GM19463 (cell line): ENCODE results near the gene C6orf132.
"Not testable (repeated sequence)": the region's sequence is repeated elsewhere in the genome, so short reads cannot be mapped to it uniquely, and the experiment has no call there.

Experiments
- ATAC-seq: cut with Tn5 transposase; IDR thresholded peaks from one replicate; pipeline ENCODE4 v1.9.1; 2021; ENCODE audit warnings: mild to moderate bottlenecking, moderate library complexity; ENCODE audit not compliant: unreplicated experiment

C6orf132 gene

DNA sequence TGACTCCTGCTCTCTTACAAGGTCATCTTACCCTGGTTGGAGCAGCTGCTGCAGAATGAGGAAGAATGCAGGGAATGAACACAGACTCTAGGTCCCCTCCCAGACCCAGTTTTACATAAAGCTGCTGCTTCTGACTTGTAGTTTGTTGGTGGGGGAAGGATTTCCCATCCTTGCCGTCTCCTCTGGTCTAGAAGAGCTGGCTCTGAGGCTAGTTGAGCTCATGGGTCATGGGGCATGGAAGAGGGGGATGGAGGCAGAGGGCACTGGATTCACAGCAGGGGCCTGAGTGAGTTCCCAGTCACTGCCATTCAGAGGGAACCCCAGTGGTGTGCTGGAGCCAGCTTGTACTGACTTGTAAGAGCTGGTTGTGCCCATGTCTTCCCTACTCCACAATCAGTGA is 21.6 kb upstream of the C6orf132 start:
- no peak for ATAC-seq

DNA sequence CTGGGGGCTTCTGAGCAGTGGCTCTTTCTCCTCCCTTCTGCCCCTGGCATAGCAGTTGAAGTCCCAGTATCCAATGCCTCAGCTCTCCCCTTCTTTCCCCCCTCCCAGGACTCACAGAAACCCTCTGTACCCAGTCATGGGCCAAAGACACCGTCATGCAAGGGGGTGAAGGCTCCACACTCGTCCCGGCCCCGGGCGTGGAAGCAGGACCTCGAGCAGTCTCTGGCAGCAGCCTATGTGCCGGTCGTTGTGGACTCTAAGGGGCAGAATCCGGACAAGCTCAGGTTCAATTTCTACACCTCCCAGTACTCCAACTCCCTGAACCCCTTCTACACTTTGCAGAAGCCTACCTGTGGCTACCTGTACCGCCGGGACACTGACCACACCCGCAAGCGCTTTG is 20.4 kb upstream of the C6orf132 start:
- ATAC-seq, result no peak

DNA sequence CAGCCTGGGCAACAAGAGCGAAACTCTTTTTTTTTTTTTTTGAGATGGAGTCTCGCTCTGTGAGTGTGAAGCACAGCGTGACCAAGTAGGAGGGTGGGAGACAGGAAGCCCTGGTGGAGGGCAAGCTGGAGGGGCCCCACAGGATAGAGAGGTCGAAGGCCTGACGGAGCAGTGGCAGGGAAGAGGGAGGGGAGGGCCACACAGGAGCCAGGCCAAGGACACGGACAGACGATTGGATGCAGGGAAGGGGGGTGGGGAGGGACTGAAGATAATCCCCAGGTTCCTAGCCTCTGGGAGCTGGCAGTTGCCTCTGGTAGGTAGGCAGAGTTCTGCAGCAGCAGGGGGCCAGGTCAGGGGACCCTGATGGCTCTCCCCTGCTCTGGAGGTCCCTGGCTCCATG is 20.0 kb upstream of the C6orf132 start:
- no peak for ATAC-seq

DNA sequence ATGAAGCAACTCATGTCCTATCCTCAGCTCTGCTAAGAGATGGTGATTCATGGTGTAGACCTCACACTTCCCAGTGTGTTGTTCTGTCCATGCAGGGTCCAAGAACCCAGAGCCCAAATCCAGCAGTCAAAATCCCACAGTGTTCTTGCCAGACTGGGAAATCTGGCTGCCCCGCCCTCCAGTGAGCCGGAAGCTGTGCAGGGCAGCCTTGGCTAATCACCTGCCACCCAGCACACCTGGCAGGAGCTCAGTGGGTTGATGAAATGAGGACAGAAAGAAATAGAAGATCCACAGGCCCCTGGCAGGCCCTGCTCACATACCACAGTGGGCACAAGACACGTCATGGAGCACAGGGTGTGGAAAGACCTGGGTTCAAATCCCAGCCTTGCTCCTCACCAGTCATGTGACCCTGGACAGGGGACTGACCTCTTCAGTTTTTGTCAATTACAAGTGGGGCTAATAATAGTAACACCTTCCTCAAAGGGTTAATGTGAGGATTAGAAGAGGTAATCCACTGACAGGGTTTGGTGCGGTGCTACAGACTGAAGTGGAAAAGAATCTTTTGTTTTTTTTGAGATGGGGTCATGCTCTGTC is 17.1 kb upstream of the C6orf132 start:
- no peak for ATAC-seq

DNA sequence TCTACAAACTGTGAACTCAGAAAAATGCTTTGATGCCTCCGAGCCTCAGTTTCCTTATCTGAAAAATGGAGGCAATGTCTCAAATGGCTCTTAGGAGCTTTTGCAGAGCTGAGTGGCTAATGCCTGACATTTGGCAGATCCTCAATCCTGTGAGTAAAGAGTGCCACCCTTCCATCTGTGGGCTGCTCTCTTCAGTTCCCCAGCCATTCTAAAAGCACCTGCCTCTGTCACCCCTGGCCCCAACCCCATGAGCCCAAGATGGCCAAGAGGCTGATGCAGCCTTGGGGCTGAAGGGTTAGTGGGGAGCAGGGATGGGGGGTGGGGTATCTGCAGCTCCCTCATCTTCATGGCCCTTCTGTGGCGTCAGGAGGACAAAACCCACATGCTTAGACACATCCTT is 16.2 kb upstream of the C6orf132 start:
- ATAC-seq, result no peak

DNA sequence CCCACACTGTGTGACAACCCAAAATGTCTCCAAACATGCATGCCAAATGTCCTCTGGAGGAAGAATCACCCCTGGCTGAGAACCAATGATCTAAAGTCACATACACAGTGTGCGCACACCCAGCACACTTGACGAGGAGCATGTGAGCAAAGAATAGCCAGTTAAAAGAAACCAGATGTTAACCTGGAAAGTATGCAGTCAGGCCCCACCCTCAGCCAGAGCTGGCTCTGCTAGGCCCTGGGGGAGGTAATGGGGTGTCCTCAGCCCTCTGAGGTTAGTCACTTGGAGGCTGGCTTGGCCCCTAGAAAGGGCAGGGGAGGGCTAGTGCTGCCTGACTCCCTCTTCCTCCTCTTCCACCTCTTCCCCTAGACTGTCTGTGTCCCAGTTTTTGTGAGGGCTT is 15.6 kb upstream of the C6orf132 start:
- ATAC-seq, result no peak

DNA sequence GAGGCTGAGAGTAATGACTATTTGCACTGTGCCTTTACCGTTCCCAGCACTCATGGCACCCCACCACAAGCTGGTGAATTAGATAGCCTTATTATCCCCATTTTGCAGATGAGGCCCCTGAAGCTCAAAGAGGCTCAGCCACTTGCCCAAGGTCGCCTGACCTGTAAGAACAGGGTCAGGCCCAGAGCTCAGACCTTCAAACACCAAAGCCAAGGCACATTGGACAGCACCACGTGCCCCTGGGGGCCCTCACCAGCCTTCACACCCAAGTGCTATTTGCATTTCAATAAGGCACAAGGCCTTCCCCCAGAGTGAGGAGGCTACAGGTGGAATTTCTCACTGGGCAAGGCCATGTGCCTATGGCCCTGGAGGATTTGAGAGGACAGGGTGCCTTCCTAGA is 14.2 kb upstream of the C6orf132 start:
- ATAC-seq, result no peak

DNA sequence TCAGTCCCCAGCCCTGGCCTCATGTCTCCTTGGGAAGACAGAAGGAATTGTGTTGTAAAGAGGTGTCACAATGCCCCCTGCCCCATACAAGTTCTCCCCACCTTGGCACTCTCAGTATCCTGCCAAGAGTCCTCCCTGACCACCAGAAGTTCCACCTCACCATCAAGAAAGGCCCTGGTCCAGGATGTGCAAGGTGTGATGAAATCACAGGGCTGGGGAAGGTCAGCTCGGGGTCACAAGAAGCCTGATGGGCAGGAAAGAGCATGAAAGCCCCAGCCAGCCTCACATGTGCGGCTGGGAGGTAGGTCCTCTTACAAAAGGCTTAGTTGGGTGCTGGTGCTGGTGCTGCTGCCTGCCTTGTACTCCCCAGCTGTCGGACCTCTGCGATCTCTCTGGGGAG is 12.9 kb upstream of the C6orf132 start:
- ATAC-seq, result no peak

DNA sequence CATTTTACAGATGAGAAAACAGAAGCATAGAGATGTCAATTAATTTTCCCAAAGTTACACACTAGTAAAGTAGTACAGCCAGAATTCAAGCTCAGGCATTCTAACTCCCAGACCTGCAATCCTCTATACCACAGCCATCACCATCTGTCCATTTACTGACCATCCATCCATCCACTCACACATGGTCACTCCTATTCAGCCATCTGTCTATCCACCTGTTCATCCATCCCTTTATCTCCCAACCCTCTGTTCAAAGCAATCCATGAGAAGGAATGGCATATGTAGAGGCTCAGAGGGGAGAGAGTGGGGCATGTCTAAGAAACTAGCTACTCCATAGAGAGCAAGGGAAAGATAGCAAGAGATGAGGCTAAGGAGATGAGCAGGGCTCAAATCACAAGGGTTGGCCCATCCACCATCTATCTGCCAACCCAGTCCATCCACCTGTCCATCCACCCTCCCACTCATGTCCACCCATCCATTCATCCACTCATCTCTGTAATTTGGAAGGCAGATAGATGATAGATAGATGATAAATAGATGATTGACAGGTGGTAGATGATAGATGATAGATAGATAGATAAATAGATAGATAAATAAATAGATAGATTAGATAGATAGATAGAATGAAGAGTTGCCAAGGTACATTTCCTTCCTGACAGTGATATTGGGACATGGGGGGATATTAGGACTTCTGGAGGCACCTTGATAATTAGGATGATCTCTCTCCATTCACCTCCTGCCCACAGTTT is 12.2 kb upstream of the C6orf132 start:
- no peak for ATAC-seq

DNA sequence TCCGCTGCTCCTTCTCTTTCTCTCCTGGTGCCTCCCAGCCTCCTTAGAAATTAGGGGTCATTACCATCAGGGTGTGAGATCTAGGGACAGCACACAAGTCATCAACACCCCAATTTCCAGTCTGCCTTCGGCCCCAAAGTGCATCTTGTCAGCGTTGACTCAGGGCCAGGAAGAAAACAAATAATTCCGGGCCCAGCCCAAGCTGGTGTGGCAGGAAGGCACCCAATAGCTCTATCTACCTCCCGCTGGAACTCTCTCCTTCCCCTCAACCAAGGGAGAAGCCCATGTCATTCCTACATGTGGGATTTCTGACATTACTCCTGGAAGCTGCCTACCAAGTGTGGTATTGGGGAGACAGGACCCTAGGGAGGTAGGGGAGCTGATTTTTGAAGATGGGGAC is 11.5 kb upstream of the C6orf132 start:
- no peak for ATAC-seq

DNA sequence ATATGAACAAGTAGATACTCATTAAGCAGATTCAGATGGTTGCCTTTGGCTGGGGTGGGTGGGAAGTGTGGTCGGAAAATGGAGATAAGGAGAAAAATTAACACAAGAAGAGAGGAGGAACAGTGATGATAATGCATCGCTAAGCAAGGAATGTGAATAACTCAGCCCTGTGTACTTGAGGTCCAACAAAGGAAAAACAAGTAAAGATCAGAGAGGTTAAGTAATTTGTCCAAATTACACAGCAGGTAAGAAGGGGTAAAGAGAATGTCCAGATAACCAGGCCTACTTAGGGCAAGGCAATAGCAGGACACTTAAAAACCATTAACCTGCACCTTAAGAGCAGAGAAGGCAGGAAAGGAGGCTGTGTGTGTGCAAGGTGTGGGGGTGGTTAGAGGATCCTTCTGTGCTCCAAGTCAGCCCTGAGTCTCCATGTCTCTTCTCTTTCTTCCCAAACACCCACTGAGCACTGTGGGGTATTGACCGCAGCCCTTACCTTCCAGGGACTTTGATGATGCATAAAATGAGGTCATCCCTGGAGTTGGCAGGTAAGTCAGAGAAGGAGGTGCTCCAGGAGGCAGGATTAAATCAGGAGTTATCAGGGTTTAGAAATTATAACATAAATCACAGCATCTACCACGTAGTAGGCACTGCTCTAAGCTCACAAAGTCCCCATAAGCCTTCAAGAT is 10.3 kb upstream of the C6orf132 start:
- ATAC-seq, result not testable (repeated sequence)

DNA sequence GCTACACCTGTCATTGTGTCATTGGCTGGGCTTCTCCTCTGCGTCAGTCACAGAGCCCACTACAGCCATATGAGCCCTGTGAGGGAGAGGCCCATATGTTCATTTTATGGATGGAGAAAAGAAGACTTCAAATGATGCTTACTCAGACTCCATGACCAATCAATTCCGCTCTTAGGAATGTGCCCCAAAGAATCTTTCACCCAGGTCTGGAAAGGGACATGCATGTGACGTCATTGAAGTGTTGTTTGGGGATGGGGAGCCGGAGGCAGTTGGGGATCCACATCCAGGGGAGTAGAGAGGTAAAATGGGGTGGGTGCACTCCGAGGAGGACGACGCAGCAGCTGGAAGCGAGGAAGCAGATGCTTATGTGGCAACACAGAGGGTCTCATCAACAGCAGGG is 9.6 kb upstream of the C6orf132 start:
- no peak for ATAC-seq

DNA sequence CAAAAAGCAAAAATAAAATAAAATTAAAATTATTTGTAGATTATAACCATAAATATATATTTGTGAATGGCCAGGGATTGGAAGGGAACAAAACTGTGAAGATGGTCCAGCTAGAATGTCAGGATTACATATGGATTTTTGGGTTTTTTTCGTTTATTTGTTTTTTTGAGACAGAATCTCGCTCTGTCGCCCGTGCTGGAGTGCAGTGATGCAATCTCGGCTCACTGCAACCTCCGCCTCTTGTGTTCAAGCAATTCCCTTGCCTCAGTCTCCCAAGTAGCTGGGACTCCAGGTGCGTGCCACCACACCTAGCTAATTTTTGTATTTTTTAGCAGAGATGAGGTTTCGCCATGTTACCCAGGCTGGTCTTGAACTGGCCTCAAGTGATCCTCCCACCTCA is 7.8 kb upstream of the C6orf132 start:
- ATAC-seq, result no peak

DNA sequence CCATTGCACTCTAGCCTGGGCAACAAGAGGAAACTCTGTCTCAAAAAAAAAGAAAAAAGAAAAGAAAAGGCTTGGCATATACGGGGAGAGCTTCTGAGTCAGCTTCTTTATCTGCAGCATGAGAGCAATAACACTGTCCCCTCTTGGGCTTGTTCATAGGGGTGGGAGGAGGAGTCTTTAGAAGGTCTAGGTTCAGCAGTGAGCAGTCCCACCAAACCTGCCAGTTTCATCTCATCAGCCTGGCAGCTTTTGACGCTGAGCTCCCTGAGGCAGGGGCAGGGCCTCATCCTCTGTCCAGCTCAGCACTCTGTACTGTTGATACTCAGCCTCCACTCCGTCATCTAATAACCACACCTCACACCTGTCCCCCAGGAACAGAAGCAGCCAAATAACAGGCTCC is 5.6 kb upstream of the C6orf132 start:
- ATAC-seq, result no peak

DNA sequence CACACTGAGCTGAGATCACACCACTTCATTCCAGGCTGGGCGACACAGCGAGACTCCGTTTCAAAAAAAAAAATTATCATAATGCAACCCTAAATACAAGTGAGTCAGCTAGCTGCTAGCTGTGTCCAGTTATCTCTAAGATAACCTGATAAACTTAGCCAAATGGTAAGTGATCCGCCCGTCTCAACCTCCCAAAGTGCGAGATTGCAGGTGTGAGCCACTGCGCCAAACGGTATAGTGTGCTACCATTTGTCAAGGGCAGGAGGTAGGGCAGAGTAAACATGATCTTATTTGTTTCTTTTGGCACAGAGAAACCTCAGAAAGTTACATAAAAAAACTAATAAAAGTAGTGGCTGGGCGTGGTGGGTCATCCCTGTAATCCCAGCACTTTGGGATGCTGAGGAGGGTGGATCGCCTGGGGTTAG is 4.7 kb upstream of the C6orf132 start:
- no peak for ATAC-seq

DNA sequence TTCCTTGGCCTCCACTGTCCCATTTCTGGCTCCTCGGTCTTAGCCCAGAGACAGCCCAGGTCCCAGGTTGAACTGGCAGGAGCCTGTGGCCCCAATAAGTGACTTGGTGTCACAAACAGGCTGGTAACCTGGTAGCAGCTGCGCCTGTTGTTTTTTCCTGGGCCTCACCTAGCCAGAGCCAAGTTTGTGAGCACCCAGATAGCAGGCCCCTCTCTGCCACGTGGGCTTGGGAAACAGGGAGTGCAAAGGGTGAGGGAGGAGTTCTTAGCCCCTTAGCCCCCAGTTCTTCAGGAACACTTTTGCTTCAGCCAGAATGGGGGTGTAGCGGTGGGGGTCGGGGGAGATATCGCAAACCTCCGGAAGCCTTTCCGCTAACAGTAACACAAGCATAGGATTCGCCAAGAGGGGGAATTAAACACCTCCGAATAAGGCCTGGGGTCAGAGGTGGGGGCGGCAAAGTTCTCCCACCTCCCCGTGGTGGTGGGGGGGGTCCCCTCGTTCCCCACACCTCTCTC is 760 bp downstream of the C6orf132 start:
- ATAC-seq, result no peak

DNA sequence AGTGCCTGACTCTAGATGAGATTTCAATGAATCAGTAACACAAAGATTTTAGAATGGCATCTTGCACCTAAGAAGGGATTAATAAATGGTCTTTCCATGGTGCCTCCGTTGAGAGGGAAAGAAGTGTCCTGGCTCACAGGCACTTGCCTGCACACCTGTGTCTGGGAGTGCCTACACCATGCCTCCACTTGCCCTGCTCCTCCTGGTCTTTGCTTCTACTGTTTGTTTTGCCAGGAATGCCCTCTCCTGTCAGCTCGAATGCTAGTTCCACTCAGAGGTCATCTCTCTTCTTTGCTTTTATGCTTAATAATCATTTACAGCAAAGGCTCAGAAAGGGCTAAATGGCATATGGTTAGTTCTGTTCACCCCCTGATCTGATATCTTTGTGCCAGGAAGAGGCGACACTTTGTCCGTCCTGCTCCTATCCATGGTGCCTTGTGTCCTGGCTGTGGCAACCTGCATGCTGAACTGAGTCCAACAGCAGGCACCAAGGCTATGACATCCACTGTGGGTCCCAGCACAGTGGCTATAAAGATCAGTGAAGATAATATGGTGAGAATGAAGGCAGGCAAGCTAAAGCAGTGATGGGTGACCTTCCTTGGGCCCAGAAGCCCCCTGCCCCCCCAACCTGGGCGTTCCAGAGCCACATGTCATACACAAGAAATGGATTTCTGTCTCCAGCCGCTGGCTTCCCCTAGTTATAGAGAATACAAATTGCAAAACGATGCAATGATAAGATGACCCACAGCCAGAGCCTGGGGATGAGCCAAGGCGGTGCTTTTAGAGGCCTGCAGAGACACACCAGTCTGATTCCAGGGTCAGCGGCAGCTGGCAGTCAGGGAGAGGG is 1.4 kb downstream of the C6orf132 start:
- ATAC-seq, result no peak

DNA sequence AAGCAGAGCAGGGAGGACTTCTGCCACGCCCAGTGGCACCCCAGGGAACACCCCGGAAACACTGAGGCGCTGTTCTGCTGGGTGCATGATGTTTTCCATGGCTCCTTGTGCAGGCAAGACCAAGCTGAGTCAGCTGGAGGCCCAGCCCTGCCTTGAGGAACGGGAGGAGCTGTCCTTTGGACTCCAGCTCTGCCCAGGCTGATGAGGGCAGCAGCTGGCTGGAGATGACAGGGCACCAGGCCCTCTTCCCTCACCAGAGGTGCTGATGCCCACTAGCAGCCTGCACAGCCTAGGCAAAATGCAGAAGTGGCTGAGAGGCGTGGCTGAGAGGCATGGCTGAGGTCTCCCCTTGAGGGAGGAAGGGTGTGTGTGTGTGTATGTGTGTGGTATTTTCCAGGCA is 2.4 kb downstream of the C6orf132 start:
- no peak for ATAC-seq

DNA sequence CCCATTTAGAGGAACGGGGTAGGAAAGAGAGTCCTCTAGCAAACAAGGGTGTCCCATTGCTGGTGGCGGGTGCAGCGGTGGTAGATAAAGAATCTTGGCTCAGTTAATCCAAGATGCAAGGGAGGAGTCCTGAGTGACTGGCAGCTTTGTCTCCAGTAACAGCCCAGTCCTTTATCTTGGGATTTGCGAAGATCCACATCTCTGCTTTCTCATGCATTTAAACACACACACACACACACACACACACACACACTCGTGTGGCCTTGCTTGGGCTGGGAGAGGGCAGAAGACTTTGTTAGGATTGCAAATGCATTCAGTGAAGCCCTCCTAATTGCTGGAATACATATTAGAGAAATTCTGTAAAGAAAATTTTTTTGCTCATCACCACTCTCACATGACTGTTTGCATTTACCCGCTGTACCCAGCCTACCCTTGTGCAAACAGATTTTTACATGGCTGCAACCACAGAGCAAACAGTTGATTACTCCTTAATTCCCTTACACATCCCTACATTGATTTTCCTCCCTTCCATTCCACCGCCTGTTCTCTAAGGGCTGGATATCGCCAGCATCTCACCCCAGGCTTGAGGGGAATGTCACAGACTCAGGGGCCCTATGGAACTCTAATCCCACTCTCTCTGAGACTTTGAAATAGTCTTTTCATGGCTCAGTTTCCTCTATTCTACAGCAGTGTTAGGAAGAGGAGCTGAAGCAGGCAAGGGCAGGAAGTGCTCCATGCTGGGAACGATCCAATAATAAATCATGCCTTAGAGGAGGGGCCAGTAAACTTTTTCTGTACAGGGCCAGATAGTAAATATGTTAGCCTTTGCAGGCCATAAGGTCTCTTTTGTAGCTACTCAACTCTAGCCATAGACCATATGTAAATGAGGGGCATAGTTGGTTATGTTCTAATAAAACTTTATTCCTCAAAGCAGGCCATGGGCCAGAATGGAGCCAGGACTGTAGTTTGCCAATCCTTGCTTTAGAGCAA is 3.5 kb downstream of the C6orf132 start:
- ATAC-seq, result no peak

DNA sequence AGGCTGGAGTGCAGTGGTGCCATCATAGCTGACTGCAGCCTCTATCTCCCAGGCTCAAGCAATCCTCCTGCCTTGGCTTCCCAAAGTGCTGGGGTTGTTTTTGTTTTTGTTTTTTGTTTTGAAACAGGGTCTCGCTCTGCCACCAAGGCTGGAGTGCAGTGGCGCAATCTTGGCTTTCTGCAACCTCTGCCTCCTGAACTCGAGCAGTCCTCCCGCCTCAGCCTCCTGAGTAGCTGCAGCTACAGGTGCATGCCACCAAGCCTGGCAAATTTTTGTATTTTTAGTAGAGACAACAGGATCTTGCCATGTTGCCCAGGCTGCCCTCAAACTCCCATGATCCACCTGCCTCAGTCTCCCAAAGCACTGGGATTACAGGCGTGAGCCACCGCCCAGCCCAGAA is 4.2 kb downstream of the C6orf132 start:
- ATAC-seq, result no peak
